PFSK-1 (cell line): Measurements from ENCODE around the gene RAPH1.

Experiments
- POLR2AphosphoS5 ChIP-seq: IDR thresholded peaks from 2 replicates; pipeline ENCODE4 v1.6.1; 2012; ENCODE audit warnings: low read depth, mild to moderate bottlenecking, control low read depth, low read length, moderate library complexity
- SIN3A ChIP-seq: IDR thresholded peaks from 2 replicates; pipeline ENCODE4 v1.6.1; 2012; ENCODE audit warnings: mild to moderate bottlenecking, low read length, moderate library complexity, borderline replicate concordance; ENCODE audit not compliant: insufficient read depth

DNA sequence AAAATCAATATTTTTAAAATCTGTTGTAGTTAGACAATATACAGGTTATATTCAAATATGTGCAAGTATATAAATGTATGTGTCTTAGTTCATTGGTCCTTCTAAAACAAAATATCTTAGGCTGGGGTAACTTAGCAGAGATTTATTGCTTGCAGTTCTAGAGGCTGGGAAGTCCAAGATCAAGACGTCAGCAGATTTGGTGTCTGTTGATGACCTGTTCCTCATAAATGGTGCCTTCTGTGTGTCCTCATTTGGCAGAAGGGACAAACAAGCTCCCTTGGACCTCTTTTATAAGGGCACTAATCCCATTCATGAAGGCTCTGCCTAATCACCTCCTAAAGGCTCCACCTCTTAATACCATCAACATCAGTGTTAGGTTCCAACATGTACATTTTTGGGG lies 175.7 kb downstream of the RAPH1 start:
- TF ChIP-seq SIN3A = no peak
- no peak for TF ChIP-seq POLR2AphosphoS5
